Measurements from ENCODE around the gene SAFB2. TPM values are rescaled to one million over a fixed set of nuclear protein-coding genes. Genes with fewer than 3 reads are reported as not detected.

Gene SAFB2
- total RNA-seq, 1 experiment from 2014 or later: 76.1 TPM

DNA sequence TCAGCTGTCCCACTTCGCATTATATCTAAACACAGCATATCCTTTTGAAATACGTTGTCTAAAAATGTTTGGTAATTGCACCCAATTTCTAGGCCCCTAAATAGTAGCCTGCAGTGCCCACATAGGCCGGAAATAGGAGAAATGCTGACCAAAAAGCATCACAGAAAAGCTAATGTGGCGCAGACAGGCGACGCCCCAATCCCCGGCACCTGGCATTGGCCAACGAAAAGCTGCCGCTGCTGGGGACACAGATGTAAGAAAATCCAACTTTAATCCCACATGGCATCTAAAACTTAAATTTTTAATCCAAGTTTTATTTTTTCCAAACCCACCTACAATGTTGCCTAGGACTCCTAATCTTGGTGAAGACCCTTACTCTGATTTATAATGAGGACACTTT, 4.0 kb downstream of the SAFB2 start:
- no peak overlapping the region for H3K18ac ChIP-seq (ENCODE audit: insufficient read length, low read depth, low read length)
- no peak overlapping the region for H2BK15ac ChIP-seq (ENCODE audit: low read depth, low read length)
- H2BK20ac ChIP-seq (ENCODE audit: low read depth, low read length, poor library complexity, severe bottlenecking): no peak overlapping the region
- H3K9me3 ChIP-seq (ENCODE audit: control insufficient read depth, low read depth, low read length): no peaks in the 10 kb centered on the region
- no peak overlapping the region for H3K23ac ChIP-seq (ENCODE audit: insufficient read length, low read depth, low read length)
- H4K8ac ChIP-seq (replicated peaks; ENCODE audit: insufficient read length, low read depth, low read length): no peak overlapping the region
- H3K27ac ChIP-seq (ENCODE audit: insufficient read length, low read depth, low read length): no peak overlapping the region
- H3K23me2 ChIP-seq (ENCODE audit: insufficient read length, low read depth, low read length, poor library complexity, severe bottlenecking): peaks cover 4% of the 10 kb centered on the region
- H3K36me3 Mint-ChIP-seq (ENCODE audit: insufficient read depth in 1 of 3, low read depth in 3 of 3): peaks cover 48 to 81% (median 70%) of the 10 kb centered on the region in 3 experiments
- DNase-seq: no peak
- no peak for TF ChIP-seq CTCF (conservative IDR thresholded peaks at IDR 0.05)
- no peak overlapping the region for H3K4me2 ChIP-seq (ENCODE audit: insufficient read depth, insufficient read length, low read length)
- H4K5ac ChIP-seq (ENCODE audit: insufficient read length, low read depth, low read length): no peak overlapping the region
- no CpG with 5 or more reads among the region's 9 CpGs for WGBS (ENCODE audit: extremely low coverage, insufficient read length, low lambda C conversion rate)
- H2AFZ ChIP-seq (ENCODE audit: low read length): no peak overlapping the region
- H3K4me1 ChIP-seq (ENCODE audit: insufficient read depth, low read length): no peaks in the 10 kb centered on the region; the same call in 1 of the 2 replicates
- H2AK5ac ChIP-seq (ENCODE audit: insufficient read length, low read length): no peak overlapping the region
- H3K79me1 ChIP-seq (ENCODE audit: insufficient read depth, low read depth, low read length, poor library complexity, severe bottlenecking): peaks cover 7% of the 10 kb centered on the region
- H3K9ac ChIP-seq (ENCODE audit: extremely low read depth, insufficient read length, low read length): no peak overlapping the region
- no peak overlapping the region for H2BK5ac ChIP-seq (ENCODE audit: insufficient read length, low read length)
- H3K27ac Mint-ChIP-seq: no peak overlapping the region
- H4K91ac ChIP-seq (ENCODE audit: insufficient read length, low read depth, low read length): no peak overlapping the region
- no peak overlapping the region for H3T11ph ChIP-seq (ENCODE audit: low read length)
- no peaks in the 10 kb centered on the region for H4K20me1 ChIP-seq (ENCODE audit: control insufficient read depth, insufficient read depth, insufficient read length)
- H2BK12ac ChIP-seq (ENCODE audit: insufficient read length, low read depth, low read length): no peak overlapping the region
- no peak overlapping the region for H3K56ac ChIP-seq (ENCODE audit: insufficient read length, low read depth, low read length)
- peaks cover 26% of the 10 kb centered on the region; the same call in 1 of the 2 replicates for H3K79me2 ChIP-seq (ENCODE audit: insufficient read depth, low read length)
- no peak overlapping the region for H3K4me3 Mint-ChIP-seq
- H2BK120ac ChIP-seq (ENCODE audit: low read depth, low read length, poor library complexity, severe bottlenecking): no peak overlapping the region
- H3K4me1 Mint-ChIP-seq: peaks cover 8 to 9% of the 10 kb centered on the region in 2 experiments
- no peak overlapping the region for H3K4ac ChIP-seq (ENCODE audit: low read depth, low read length)
- no peaks in the 10 kb centered on the region for H3K27me3 ChIP-seq (ENCODE audit: insufficient read depth, low read length)
- peaks cover 0 to 3% of the 10 kb centered on the region in 2 experiments; a peak in 3 of 5 replicates for H3K9me3 Mint-ChIP-seq
- peaks cover 4% of the 10 kb centered on the region; the same call in 1 of the 2 replicates for H3K27me3 Mint-ChIP-seq (ENCODE audit: low read depth)
- H3K14ac ChIP-seq (ENCODE audit: insufficient read depth, low read length): no peak overlapping the region
